Activated CD8-positive, alpha-beta T cell treated with anti-CD3 and anti-CD28 coated beads for 36 hours (primary cell): ENCODE measurements around the gene MACROD2. TPM values are rescaled to one million over a fixed set of nuclear protein-coding genes. Genes with fewer than 3 reads are reported as not detected.

Experiments
- ATAC-seq: fragments of 200-7000 bp; cut with Tn5 transposase; one replicate; pipeline ENCODE4 v1.10.0; 2021; ENCODE audit warnings: mild to moderate bottlenecking, moderate library complexity
- CTCF ChIA-PET: fragments of 350-600 bp; sonication (Branson Sonifier 250); formaldehyde crosslinking; loops from one replicate; lab custom pipeline; 2021; ENCODE audit warnings: antibody characterized with exemption; lab: Charles Lee
- POLR2A ChIA-PET: fragments of 350-600 bp; sonication (Branson Sonifier 250); formaldehyde crosslinking; loops from one replicate; lab custom pipeline; 2021; ENCODE audit warnings: antibody characterized with exemption; lab: Charles Lee
- DNase-seq: peaks from one replicate; pipeline ENCODE4 v3.0.0-alpha.2; 2020
- H3K27ac Mint-ChIP-seq: one replicate; pipeline ENCODE4 v1.8.0; 2021; ENCODE audit warnings: mild to moderate bottlenecking, mixed read lengths
- H3K27me3 Mint-ChIP-seq: one replicate; pipeline ENCODE4 v1.8.0; 2021; ENCODE audit warnings: mixed read lengths
- H3K36me3 Mint-ChIP-seq: one replicate; pipeline ENCODE4 v1.8.0; 2021; ENCODE audit warnings: low read depth, mixed read lengths
- H3K4me1 Mint-ChIP-seq: one replicate; pipeline ENCODE4 v1.8.0; 2021; ENCODE audit warnings: low read depth, mixed read lengths
- H3K4me3 Mint-ChIP-seq: one replicate; pipeline ENCODE4 v1.8.0; 2021; ENCODE audit warnings: mild to moderate bottlenecking, moderate library complexity, mixed read lengths
- H3K9me3 Mint-ChIP-seq: one replicate; pipeline ENCODE4 v1.8.0; 2021; ENCODE audit warnings: mixed read lengths
- CTCF ChIP-seq: fragments of 200-600 bp; IDR thresholded peaks from one replicate; pipeline ENCODE4 v1.8.0; 2022; ENCODE audit warnings: antibody characterized with exemption, mild to moderate bottlenecking
- intact Hi-C: fragments of 100-400 bp; cut with micrococcal nuclease; formaldehyde crosslinking; loops from one replicate; pipeline ENCODE4 v1.10.0; 2022
- total RNA-seq, 2 experiments: library from RNA; stranded (reverse); gene quantifications; one replicate each; pipeline ENCODE4 v1.2.3, GENCODE V29; 2021

Gene MACROD2
- total RNA-seq, 2 experiments from 2014 or later: not detected

- Mint-ChIP-seq H3K27me3 (no peaks in the 10 kb centered on the region), H3K27ac (no peak overlapping the region), H3K4me1 (no peaks in the 10 kb centered on the region), H3K4me3 (no peak overlapping the region), H3K36me3 (no peaks in the 10 kb centered on the region), H3K9me3 (no peaks in the 10 kb centered on the region)
- intact Hi-C loops: no loop called here
- CTCF ChIA-PET: no interaction called here
- ATAC-seq (no peak), DNase-seq (no peak)
- POLR2A ChIA-PET: no interaction called here
- no peak for TF ChIP-seq CTCF
Observed at GRCh38 chr20:14401479-14402138, 406.3 kb downstream of the MACROD2 start.

- Mint-ChIP-seq H3K4me1 (no peaks in the 10 kb centered on the region), H3K9me3 (no peaks in the 10 kb centered on the region), H3K27me3 (no peaks in the 10 kb centered on the region), H3K4me3 (no peak overlapping the region), H3K27ac (no peak overlapping the region), H3K36me3 (no peaks in the 10 kb centered on the region)
- DNase-seq: no peak
- no peak for ATAC-seq
- CTCF ChIA-PET: interaction anchor here (1.2 kb wide), 1 partner anchor 67 kb away, joined by 3 read pairs; the partner anchor contains the start of gene FLRT3
- POLR2A ChIA-PET: no interaction called here
- intact Hi-C loops: no loop called here
- TF ChIP-seq CTCF: no peak
Observed at GRCh38 chr20:14404515-14404914, 409.2 kb downstream of the MACROD2 start.

GRCh38 chr20:14406495-14406894 lies 411.2 kb downstream of the MACROD2 start:
- no peaks in the 10 kb centered on the region for H3K36me3 Mint-ChIP-seq
- ChIA-PET POLR2A (no interaction called here), CTCF (no interaction called here)
- no peak for ATAC-seq
- no peak for TF ChIP-seq CTCF
- no peaks in the 10 kb centered on the region for H3K27me3 Mint-ChIP-seq
- H3K4me3 Mint-ChIP-seq: no peak overlapping the region
- no peaks in the 10 kb centered on the region for H3K4me1 Mint-ChIP-seq
- no peak overlapping the region for H3K27ac Mint-ChIP-seq
- intact Hi-C loops: no loop called here
- no peak for DNase-seq
- peaks cover 3% of the 10 kb centered on the region for H3K9me3 Mint-ChIP-seq

- Mint-ChIP-seq H3K4me1 (no peaks in the 10 kb centered on the region), H3K9me3 (peaks cover 4% of the 10 kb centered on the region), H3K36me3 (no peaks in the 10 kb centered on the region), H3K27me3 (no peaks in the 10 kb centered on the region), H3K4me3 (no peak overlapping the region), H3K27ac (no peak overlapping the region)
- TF ChIP-seq CTCF: no peak
- POLR2A ChIA-PET: no interaction called here
- ATAC-seq (no peak), DNase-seq (no peak)
- intact Hi-C loops: no loop called here
- CTCF ChIA-PET: no interaction called here
Observed at GRCh38 chr20:14407336-14407735, 412.0 kb downstream of the MACROD2 start.

GRCh38 chr20:14410869-14411555 lies 415.7 kb downstream of the MACROD2 start:
- Mint-ChIP-seq H3K4me3 (no peak overlapping the region), H3K4me1 (no peaks in the 10 kb centered on the region), H3K36me3 (no peaks in the 10 kb centered on the region), H3K27ac (no peak overlapping the region), H3K27me3 (no peaks in the 10 kb centered on the region), H3K9me3 (peaks cover 13% of the 10 kb centered on the region)
- DNase-seq (no peak), ATAC-seq (no peak)
- intact Hi-C loops: no loop called here
- TF ChIP-seq CTCF: no peak
- CTCF ChIA-PET: no interaction called here
- POLR2A ChIA-PET: no interaction called here
